ENCODE data around the gene TENM4.
A peak's percentile ranks its signal among the peaks of the same experiment; 100 is the strongest.

The TENM4 gene

GRCh38 chr11:78851878-78852586 is 588.8 kb downstream of the TENM4 start (continued):
- no peak for TF ChIP-seq SNAI2 (CRISPR knock-in tag; IDR thresholded peaks at IDR 0.05)

- 0 out of 2 replicates have a peak, but pooled peaks have one; percentile 32 for TF ChIP-seq TSHZ2 (CRISPR knock-in tag; IDR thresholded peaks at IDR 0.05)
- peak; percentile 73 for TF ChIP-seq ZNF70 (CRISPR knock-in tag; IDR thresholded peaks at IDR 0.05)
- TF ChIP-seq TOX (CRISPR knock-in tag; IDR thresholded peaks at IDR 0.05; ENCODE audit: borderline replicate concordance): no peak
- peak; percentile 69 for TF ChIP-seq TCF4 (CRISPR knock-in tag; IDR thresholded peaks at IDR 0.05; ENCODE audit: borderline replicate concordance)
- no peak for TF ChIP-seq ZNF565 (CRISPR knock-in tag; conservative IDR thresholded peaks at IDR 0.05; ENCODE audit: low read depth)
- no peak for ATAC-seq
Measured at GRCh38 chr11:78850078-78850477, 590.8 kb downstream of the TENM4 start.

GRCh38 chr11:78846269-78846668 is 594.6 kb downstream of the TENM4 start:
- no peak for ATAC-seq
- no peak for TF ChIP-seq ESRRG (CRISPR knock-in tag; IDR thresholded peaks at IDR 0.05)
- no peak for TF ChIP-seq ZFP30 (CRISPR knock-in tag; IDR thresholded peaks at IDR 0.05)
- no peak for TF ChIP-seq PATZ1 (CRISPR knock-in tag; IDR thresholded peaks at IDR 0.05; ENCODE audit: borderline replicate concordance)
- TF ChIP-seq BACH2 (CRISPR knock-in tag; IDR thresholded peaks at IDR 0.05; ENCODE audit: borderline replicate concordance): no peak
- no peak for TF ChIP-seq RARB (CRISPR knock-in tag; IDR thresholded peaks at IDR 0.05)
- TF ChIP-seq ZNF565 (CRISPR knock-in tag; conservative IDR thresholded peaks at IDR 0.05; ENCODE audit: low read depth): no peak

- TF ChIP-seq TOX (CRISPR knock-in tag; IDR thresholded peaks at IDR 0.05; ENCODE audit: borderline replicate concordance) (no peak), RARB (CRISPR knock-in tag; IDR thresholded peaks at IDR 0.05) (no peak), TCF4 (CRISPR knock-in tag; IDR thresholded peaks at IDR 0.05; ENCODE audit: borderline replicate concordance) (no peak), BACH2 (CRISPR knock-in tag; IDR thresholded peaks at IDR 0.05; ENCODE audit: borderline replicate concordance) (no peak)
- no peak for ATAC-seq
Measured at GRCh38 chr11:78845496-78845895, 595.3 kb downstream of the TENM4 start.

GRCh38 chr11:78841456-78842060 is 599.3 kb downstream of the TENM4 start:
- ATAC-seq: peak; percentile 49
- TF ChIP-seq GLIS3 (CRISPR knock-in tag; IDR thresholded peaks at IDR 0.05) (no peak), PPARA (CRISPR knock-in tag; IDR thresholded peaks at IDR 0.05; ENCODE audit: borderline replicate concordance) (no peak), CSRNP3 (CRISPR knock-in tag; IDR thresholded peaks at IDR 0.05) (no peak), OSR1 (CRISPR knock-in tag; IDR thresholded peaks at IDR 0.05) (no peak), ISL1 (CRISPR knock-in tag; IDR thresholded peaks at IDR 0.05) (no peak), ZFP3 (CRISPR knock-in tag; IDR thresholded peaks at IDR 0.05) (no peak), ZFP30 (CRISPR knock-in tag; IDR thresholded peaks at IDR 0.05) (no peak), ESRRG (CRISPR knock-in tag; IDR thresholded peaks at IDR 0.05) (no peak), ZNF8 (CRISPR knock-in tag; IDR thresholded peaks at IDR 0.05) (no peak), PATZ1 (CRISPR knock-in tag; IDR thresholded peaks at IDR 0.05; ENCODE audit: borderline replicate concordance) (no peak), CREB5 (CRISPR knock-in tag; IDR thresholded peaks at IDR 0.05; ENCODE audit: low read depth) (no peak), ZNF565 (CRISPR knock-in tag; conservative IDR thresholded peaks at IDR 0.05; ENCODE audit: low read depth) (no peak), ZNF70 (CRISPR knock-in tag; IDR thresholded peaks at IDR 0.05) (no peak), CSDC2 (CRISPR knock-in tag; IDR thresholded peaks at IDR 0.05) (no peak), SNAI2 (CRISPR knock-in tag; IDR thresholded peaks at IDR 0.05) (no peak), ARNTL (CRISPR knock-in tag; IDR thresholded peaks at IDR 0.05; ENCODE audit: borderline replicate concordance, low read depth) (no peak)
